Endometrium (tissue), 2 donors: ENCODE results near the gene CAPS.
"Not testable (repeated sequence)": the region's sequence is repeated elsewhere in the genome, so short reads cannot be mapped to it uniquely, and the experiment has no call there.

ENCODE experiments used
- FAIRE-seq: peaks from 2 replicates; lab custom pipeline; 2012; peaks lifted over from hg19 to GRCh38; lab: Jason Lieb, UNC
- donor health status: control.
- donor health status: control.

Gene CAPS

DNA sequence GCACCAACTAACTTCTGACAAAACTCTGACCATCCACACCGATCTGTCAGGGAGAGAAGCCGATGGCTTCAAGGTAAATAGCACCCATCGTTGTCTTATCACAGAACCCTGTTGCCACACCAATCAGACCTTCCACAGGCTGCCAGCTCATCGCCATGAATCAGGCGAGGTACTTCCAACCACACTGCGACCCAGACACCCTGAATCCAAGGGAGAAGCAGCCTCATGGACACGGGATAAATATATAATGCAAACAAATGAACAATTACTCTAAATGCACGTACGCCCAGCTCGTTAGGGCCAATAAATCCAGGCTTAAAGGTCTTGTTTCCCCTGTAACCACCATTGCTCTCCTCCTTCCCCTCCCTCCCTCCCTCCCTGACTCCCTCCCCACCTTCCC is 43.1 kb downstream of the CAPS start:
- FAIRE-seq: no peak

GRCh38 chr19:5958074-5958850 is 44.2 kb downstream of the CAPS start:
- no peak for FAIRE-seq

DNA sequence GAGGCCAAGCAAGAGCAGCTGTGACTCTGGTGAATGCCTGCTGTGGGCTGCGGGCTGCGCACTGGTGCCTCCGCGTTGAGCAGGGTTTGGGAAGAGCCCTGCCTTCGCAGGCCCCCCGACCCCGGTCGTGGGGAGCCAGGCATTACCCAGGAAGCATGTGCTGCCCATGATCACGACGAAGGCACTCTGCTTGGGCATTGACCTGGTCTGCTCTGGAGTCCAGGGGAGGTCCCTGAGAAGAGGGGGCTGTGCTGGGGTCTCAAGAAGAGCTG is 44.7 kb downstream of the CAPS start:
- FAIRE-seq: no peak

GRCh38 chr19:5959260-5960004 is 45.4 kb downstream of the CAPS start:
- no peak for FAIRE-seq

- FAIRE-seq: no peak
Measured at GRCh38 chr19:5960005-5961001, 46.2 kb downstream of the CAPS start.

- not testable (repeated sequence) for FAIRE-seq
Measured at GRCh38 chr19:5961641-5961968, 47.6 kb downstream of the CAPS start.

DNA sequence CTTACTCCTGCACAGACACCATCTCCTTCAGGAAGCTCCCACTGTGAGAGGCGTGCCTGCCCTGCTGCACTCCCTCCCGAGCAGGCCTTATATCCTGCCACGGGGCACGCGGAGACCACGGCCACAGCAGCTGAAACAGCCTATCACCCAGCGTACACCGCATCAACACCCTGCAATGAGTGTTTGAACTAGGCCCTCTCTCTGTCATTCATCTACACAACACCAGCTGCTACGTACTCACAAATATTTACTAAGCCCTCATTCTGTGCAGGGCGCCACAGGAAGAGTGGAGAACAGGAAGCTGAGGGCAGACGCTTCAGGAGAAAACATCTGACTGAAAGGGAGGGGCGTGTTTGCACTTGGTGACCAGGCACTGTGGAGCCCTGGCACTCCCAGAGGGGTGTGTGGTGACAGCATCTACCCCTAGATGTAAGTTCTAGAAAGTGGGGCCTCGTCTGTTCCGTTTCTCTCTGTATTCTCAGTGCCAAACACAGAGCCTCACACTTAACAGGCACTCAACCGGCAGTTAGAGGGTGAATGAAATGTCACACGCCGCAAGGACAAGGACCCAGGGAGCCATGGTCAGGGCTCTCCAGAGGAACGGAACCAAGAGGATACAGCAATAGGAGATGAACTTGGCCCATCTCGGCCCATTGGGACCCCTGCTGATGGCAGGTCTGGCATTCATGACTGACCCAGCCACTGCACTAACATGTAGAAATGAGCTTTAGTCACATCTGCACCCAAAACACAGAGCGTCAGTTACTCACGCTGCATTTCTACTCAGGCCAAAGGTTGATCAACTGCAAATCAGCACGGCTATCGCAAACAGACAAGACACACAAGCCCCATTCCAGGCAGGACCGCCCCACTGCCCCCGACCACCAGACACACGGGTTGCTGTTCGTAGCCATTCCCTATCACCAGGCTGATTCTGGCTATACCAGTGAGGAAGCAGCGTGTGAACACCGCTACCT is 48.2 kb downstream of the CAPS start:
- FAIRE-seq: no peak

DNA sequence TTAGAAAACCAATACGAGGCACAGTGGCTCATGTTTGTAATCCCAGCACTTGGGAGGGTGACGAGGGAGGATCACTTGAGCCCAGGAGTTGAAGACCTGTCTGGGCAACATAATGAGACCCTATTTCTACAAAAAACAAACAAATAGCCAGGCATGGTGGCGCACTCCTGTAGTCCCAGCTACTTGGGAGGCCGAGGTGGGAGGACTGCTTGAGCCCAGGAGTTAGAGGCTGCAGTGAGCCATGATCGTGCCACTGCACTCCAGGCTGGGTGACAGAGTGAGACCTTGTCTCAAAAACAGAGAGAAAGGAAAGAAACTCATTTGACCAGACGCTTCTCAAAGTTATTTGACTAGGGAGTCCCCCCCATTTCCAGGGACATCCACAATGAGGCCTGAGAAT is 49.2 kb downstream of the CAPS start:
- not testable (repeated sequence) for FAIRE-seq

- FAIRE-seq: no peak
Measured at GRCh38 chr19:5963855-5964254, 49.8 kb downstream of the CAPS start.

DNA sequence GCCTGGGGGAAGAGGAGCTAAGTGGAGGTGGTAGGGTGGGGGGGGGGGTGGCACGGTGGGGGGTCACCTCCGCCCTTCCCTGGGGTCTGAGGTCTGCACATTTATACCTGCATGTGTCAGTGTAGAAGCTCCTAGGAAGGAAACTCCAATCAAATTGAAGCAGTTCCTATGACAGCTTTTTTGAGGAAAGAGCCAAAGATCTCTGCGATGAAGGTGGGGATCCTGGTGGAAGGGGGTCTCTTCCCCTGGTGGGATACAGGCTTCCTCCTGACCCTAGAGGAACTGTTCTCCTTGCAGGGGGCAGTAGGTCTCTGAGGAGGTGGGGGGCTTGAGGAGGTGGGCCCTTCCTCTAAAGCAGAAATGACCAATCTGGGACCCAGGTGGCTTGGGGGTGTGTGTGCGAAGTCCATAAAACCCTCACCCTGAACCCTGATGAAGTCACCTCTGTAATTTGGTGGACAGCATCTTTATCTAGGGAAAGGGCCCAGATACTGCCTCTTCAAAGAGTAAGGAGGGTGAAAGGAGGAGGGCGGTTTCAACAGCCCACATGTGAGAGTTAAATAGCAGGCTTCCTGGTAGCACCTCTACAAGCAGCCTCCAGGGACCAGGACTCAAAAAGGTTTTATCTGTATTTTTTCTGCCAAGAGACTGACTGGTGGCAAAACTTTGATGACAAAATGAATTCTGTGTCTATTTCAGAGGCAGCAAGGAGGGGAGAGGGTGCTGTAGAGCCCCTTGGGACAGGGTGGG is 50.9 kb downstream of the CAPS start:
- FAIRE-seq: no peak
